Cardiac atrium fibroblast (primary cell): ENCODE measurements around the gene SNHG17. TPM values are rescaled to one million over a fixed set of nuclear protein-coding genes. Genes with fewer than 3 reads are reported as not detected.

Experiments used
- total RNA-seq: library from RNA; depleted of rRNA; stranded (reverse); fragments of >200 nt; gene quantifications from 2 replicates; pipeline ENCODE4 v1.2.3, GENCODE V29; 2015

Gene SNHG17
- total RNA-seq = 4.5 and 19.4 TPM in 2 replicates

GRCh38 chr20:38434770-38435554, at the start of gene SNHG17:
TSS of gene SNHG17 (minus strand) at chr20:38435328.

GRCh38 chr20:38472513-38473366, 37.6 kb upstream of the SNHG17 start, which contains the start of gene RALGAPB:
TSS of gene RALGAPB (plus strand) at chr20:38472843. CDS start at chr20:38488433, 15,590 bp downstream.

Other genes starting within 250 kb of the SNHG17 start
- gene KIAA1755, start 174.6 kb downstream of the SNHG17 start, total RNA-seq = under 0.01 and 0.32 TPM in 2 replicates
- not detected in 2 replicates for gene BPI, start 131.2 kb downstream of the SNHG17 start, total RNA-seq
- gene LBP, start 88.8 kb downstream of the SNHG17 start, total RNA-seq = 2.1 TPM in 1 of 2 replicates, not detected in the other
- 13.5 and 16.2 TPM in 2 replicates for gene RALGAPB, start 37.5 kb upstream of the SNHG17 start, total RNA-seq
- gene ADIG, start 145.9 kb upstream of the SNHG17 start, total RNA-seq = not detected in 2 replicates
- gene ARHGAP40, start 166.5 kb upstream of the SNHG17 start, total RNA-seq = not detected in 2 replicates